ENCODE measurements around the gene RAB36. TPM values are rescaled to one million over a fixed set of nuclear protein-coding genes. Genes with fewer than 3 reads are reported as not detected.

Gene RAB36
- total and polyA plus RNA-seq, 9 of the 15 experiments (the other 6 are each of a cell fraction or from before 2014, with no cell fraction given), result 0.04 to 0.50 (median 0.08) TPM; not detected in 3

- TF ChIP-seq TBL1XR1 (IDR thresholded peaks at IDR 0.05; ENCODE audit: low read length in 2 of 2) (no peak; a peak in 1 of 4 replicates), CBX8 (IDR thresholded peaks at IDR 0.05; ENCODE audit: borderline replicate concordance, extremely low read depth, low read depth, low read length, poor library complexity, severe bottlenecking) (no peak), DACH1 (IDR thresholded peaks at IDR 0.05; ENCODE audit: partially characterized antibody) (no peak), ZNF561 (CRISPR knock-in tag; conservative IDR thresholded peaks at IDR 0.05) (no peak), RAD21 (CRISPR knock-in tag; conservative IDR thresholded peaks at IDR 0.05 in 1 of 2, IDR thresholded peaks at IDR 0.05 in 1 of 2) (no peak), HMGXB4 (CRISPR knock-in tag; IDR thresholded peaks at IDR 0.05) (0 out of 2 replicates have a peak, but pooled peaks have one; percentile 14), MXI1 (IDR thresholded peaks at IDR 0.05; ENCODE audit: low read depth, low read length) (no peak), ZC3H11A (IDR thresholded peaks at IDR 0.05; ENCODE audit: low read depth, low read length) (no peak), SRSF3 (IDR thresholded peaks at IDR 0.05; ENCODE audit: insufficient read depth, low read length) (no peak), SP1 (CRISPR knock-in tag; IDR thresholded peaks at IDR 0.05) (no peak), RB1 (IDR thresholded peaks at IDR 0.05; ENCODE audit: low read depth) (no peak), MEIS2 (IDR thresholded peaks at IDR 0.05; ENCODE audit: partially characterized antibody) (no peak), NBN (IDR thresholded peaks at IDR 0.05; ENCODE audit: low read depth) (no peak), HNRNPH1 (optimal IDR thresholded peaks at IDR 0.05; ENCODE audit: low read depth, low read length) (no peak), BMI1 (IDR thresholded peaks at IDR 0.05; ENCODE audit: low read length) (no peak)
- TF ChIP-seq, protein P1, sequence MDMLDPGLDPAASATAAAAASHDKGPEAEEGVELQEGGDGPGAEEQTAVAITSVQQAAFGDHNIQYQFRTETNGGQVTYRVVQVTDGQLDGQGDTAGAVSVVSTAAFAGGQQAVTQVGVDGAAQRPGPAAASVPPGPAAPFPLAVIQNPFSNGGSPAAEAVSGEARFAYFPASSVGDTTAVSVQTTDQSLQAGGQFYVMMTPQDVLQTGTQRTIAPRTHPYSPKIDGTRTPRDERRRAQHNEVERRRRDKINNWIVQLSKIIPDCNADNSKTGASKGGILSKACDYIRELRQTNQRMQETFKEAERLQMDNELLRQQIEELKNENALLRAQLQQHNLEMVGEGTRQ (CRISPR knock-in tag; IDR thresholded peaks at IDR 0.05), result no peak
- TF ChIP-seq, protein P2, sequence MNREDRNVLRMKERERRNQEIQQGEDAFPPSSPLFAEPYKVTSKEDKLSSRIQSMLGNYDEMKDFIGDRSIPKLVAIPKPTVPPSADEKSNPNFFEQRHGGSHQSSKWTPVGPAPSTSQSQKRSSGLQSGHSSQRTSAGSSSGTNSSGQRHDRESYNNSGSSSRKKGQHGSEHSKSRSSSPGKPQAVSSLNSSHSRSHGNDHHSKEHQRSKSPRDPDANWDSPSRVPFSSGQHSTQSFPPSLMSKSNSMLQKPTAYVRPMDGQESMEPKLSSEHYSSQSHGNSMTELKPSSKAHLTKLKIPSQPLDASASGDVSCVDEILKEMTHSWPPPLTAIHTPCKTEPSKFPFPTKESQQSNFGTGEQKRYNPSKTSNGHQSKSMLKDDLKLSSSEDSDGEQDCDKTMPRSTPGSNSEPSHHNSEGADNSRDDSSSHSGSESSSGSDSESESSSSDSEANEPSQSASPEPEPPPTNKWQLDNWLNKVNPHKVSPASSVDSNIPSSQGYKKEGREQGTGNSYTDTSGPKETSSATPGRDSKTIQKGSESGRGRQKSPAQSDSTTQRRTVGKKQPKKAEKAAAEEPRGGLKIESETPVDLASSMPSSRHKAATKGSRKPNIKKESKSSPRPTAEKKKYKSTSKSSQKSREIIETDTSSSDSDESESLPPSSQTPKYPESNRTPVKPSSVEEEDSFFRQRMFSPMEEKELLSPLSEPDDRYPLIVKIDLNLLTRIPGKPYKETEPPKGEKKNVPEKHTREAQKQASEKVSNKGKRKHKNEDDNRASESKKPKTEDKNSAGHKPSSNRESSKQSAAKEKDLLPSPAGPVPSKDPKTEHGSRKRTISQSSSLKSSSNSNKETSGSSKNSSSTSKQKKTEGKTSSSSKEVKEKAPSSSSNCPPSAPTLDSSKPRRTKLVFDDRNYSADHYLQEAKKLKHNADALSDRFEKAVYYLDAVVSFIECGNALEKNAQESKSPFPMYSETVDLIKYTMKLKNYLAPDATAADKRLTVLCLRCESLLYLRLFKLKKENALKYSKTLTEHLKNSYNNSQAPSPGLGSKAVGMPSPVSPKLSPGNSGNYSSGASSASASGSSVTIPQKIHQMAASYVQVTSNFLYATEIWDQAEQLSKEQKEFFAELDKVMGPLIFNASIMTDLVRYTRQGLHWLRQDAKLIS (CRISPR knock-in tag; IDR thresholded peaks at IDR 0.05), result no peak
- TF ChIP-seq, protein P3, sequence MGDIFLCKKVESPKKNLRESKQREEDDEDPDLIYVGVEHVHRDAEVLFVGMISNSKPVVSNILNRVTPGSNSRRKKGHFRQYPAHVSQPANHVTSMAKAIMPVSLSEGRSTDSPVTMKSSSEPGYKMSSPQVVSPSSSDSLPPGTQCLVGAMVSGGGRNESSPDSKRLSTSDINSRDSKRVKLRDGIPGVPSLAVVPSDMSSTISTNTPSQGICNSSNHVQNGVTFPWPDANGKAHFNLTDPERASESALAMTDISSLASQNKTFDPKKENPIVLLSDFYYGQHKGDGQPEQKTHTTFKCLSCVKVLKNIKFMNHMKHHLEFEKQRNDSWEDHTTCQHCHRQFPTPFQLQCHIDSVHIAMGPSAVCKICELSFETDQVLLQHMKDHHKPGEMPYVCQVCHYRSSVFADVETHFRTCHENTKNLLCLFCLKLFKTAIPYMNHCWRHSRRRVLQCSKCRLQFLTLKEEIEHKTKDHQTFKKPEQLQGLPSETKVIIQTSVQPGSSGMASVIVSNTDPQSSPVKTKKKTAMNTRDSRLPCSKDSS (IDR thresholded peaks at IDR 0.05; ENCODE audit: low read depth, partially characterized antibody), result no peak
Measured at GRCh38 chr22:23106344-23106743, 38.9 kb upstream of the RAB36 start (continued).

Data from K562 (cell line).